HG03139 (cell line): ENCODE data around the gene CHST9.

Source experiments
- ATAC-seq: cut with Tn5 transposase; IDR thresholded peaks from one replicate; pipeline ENCODE4 v1.9.1; 2021; ENCODE audit not compliant: unreplicated experiment

The CHST9 gene

GRCh38 chr18:26869640-26870039 is 315.5 kb downstream of the CHST9 start:
- no peak for ATAC-seq

GRCh38 chr18:26868968-26869586 is 316.0 kb downstream of the CHST9 start:
- no peak for ATAC-seq

GRCh38 chr18:26867471-26867870 is 317.6 kb downstream of the CHST9 start:
- ATAC-seq = no peak

GRCh38 chr18:26865557-26865956 is 319.6 kb downstream of the CHST9 start, which contains the start of gene AQP4:
AQP4 (minus strand) TSS chr18:26865707; CDS start chr18:26865689, 18 bp downstream.
- no peak for ATAC-seq

- no peak for ATAC-seq
Measured at GRCh38 chr18:26864658-26865057, 320.4 kb downstream of the CHST9 start.

GRCh38 chr18:26863921-26864497 is 321.1 kb downstream of the CHST9 start:
- no peak for ATAC-seq

- no peak for ATAC-seq
Measured at GRCh38 chr18:26863122-26863879, 321.8 kb downstream of the CHST9 start.

GRCh38 chr18:26862084-26862483 is 323.0 kb downstream of the CHST9 start:
- ATAC-seq = no peak
